SW 1271 (cell line): Measurements from ENCODE around the gene SNCB.
"Not testable (repeated sequence)": the region's sequence is repeated elsewhere in the genome, so short reads cannot be mapped to it uniquely, and the experiment has no call there.

Source experiments
- DNase-seq, 2 experiments: peaks; one replicate each; lab custom pipeline; 2025; lab: John Stamatoyannopoulos, UW

SNCB gene

DNA sequence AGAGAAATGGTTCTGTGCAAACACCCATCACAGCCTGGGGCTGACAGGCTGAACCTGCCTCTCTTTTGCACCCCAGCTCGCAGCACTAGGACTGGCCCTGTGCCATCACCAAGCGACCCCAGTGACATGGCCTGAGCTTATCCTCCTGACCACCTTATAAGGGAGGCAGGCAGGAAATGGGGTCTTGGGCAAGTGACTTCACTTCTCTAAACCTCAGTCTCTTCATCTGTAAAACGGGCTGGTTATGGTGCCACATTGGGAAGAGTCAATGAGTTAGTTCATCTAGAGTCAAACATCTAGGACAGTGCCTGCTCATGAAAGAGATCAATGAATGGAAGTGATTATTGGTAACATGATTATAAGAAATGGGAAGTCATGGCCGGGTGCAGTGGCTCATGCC is 6.2 kb downstream of the SNCB start:
- no peak for DNase-seq

DNA sequence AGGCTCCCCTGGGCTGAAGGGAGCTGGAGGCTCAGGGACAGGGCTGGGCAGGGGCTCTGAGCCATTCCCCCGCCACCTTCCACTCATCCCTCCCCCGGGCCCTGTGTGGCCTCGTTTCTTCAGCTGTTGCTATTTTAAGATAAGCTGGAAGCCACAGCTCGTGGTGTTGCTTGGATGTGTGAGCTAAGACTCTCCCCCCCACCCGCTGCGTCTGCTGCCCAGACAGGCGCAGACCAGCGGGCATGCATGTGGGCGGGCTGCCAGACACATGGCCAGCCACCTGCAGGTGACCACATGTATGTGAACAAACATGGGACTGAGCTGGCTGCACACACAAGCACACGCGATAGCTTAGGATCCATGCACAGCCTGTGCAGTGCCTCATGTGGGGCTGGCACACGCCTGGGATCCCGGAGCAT is 8.7 kb downstream of the SNCB start:
- DNase-seq = no peak

DNA sequence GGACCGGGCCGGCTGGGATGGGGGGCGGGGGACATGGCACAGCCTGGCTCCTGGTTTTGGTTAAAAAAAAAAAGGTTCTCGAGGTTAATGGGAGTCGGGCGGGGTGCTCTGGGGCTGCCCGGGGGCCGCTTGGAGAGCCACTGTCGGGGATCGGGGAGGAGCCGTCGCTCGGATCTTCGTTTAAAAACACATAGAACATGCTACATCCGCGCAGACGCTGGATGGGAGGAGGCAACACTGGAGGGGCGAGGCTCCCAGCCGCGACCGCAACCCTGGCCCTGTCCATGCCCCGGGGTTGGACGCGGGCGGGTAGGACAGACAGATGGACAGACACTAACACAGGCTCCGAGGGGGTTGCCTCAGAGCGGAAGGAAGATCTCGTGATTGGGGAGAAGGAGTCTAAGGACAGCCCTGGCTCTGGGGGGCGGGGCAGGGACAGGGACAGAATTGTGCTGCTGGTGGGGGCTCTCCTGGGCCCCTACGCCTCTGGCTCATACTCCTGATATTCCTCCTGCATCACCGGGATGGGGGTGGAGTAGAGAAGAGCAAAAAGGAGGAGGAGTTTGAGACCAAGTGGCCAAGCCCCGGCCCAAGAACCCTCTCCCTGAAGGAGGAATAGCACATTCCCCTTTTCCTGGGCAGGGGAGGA is 9.9 kb downstream of the SNCB start:
- DNase-seq = peak in 1 of 2 experiments; percentile 18

DNA sequence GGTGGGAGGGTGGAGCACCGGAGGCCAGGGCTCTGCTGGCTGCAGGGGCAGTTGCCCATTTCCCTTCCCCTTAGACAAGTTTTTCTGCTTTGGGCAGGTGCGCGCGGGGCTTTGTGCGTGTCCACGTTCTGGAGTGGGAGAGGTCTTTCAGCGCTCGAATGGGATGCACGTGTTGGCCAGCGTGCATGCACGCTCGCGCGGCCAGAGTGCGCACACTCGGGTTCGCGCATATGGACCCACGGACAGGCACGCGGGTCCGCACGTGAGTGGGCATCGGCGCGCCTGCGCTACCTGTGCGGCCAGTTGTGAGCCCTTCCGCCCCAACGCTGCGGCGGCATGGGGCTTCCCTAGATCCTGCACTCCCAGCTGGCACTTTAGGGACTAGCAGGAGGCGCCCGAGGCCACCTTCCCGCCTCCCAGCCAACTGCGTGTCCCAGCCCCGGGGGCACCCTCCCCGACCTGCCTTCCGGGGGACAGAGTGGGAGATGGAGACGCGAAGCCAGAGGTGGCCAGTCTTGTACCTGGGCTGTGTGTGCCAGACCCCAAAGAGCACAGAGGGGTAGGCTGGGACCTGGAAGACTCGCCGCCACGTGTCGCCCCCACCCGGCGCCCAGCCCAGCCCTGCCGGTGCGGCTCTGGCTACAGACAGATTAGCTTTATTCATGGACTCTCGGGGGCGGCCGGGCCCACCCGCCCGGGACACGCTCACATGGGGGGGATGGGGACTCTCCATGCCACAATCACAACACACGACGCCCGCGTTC is 10.6 kb downstream of the SNCB start:
- no peak for DNase-seq

DNA sequence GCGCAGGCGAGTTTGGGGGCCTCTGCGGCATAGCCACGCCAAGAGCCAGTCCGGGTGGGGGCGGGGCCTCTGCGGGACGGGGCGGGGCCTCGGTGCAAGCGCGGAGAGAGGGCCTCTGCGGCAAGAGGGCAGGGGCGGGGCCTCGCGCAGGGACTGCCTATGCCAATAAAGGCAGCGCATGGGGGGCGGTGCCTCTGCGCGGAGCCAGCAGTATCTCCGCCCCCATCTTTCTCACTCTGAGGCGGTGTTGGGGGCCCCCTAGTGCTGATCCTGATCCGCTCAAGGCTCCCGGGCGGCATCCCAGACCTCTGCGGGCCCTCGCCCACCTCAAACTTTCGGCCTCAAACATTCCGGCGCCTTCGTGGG is 11.1 kb downstream of the SNCB start:
- DNase-seq = peak; percentile 61 to 82

DNA sequence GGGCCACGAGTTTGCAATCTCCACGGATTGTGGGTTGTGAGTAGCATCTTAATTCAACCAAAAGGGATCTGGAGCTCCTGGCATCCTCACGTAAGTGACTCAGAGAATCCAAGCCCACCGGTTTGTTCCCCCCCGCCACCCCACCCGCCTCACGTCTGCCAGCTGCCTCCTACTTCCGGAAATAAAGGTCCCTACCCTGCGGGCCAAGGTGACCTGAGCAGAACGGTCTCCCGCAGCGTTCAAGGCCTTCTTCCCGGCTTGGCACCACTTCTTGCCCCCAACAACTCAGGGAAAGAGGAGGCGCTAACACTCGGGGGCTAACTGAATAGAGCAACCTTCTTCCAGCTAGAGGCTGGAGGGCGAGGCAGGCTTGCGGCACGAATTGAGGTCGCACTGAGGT is 11.6 kb downstream of the SNCB start:
- DNase-seq = no peak

DNA sequence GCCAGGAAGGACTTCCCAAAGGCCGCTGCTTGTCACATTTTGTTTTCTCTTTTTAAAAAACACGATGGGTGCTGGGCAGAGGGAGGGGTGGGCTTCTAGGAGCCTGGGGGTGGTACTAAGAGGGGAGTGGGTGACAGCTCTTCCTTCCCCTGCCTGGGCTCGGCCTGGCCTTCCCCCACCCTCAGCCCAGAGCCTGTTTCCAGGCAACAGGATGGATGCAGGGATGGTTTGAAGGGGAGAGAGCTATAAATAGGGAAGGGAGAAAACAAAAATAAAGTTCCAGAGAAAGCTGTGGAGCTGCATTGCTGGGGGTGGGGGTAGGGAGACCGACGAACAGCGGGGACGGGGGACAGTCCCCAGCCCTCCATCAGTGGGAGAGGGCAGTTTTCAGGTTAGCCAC is 13.8 kb downstream of the SNCB start:
- DNase-seq = no peak

DNA sequence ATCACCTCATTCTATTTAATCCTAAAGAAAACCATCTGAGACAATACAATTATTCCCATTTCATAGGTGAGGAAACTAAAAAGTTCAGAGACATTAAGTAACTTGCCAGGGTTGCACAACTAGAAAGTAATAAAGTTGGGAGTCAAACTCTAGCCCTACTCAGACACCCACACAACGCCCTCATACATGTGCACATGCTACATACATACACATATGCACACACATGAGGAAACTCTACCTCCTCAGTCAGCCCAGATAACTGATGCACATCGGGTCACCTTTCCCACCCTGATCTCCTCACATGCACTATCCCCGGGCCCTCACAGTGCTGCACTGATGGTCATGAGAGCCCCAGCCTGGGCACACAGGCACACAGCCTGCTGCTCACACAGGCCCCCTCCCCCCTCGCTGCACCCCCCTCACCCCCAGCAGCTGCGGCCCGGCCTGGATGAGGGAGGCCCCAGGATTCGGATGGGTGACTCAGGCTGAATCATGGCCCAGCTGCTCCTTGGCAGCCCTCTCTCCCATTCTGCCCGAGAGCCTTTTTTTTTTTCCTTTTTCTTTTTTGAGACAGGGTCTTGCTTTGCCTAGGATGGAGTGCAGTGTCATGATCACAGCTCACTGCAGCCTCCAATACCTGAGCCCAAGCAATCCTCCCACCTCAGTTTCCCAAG is 15.4 kb downstream of the SNCB start:
- DNase-seq = peak; percentile 16 to 42

DNA sequence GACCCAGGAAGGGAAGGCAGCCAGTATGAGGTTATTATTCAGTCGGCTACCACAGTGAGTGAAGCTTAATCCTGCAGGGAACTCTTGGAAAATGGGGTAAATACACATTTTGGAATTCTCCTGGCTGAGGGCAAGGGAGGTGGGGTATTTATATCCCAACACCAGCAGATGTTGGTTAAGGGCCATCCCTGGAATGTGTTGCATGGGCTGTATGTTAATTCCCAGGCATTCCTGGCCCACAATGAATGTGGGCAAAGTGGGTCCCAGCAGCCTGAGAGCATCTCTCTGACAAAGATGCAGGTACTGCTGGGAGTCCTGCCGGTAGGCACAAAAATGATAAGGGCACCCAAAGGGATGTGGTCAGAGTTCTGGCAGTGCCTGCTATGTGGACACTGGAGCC is 17.5 kb downstream of the SNCB start:
- DNase-seq = no peak

DNA sequence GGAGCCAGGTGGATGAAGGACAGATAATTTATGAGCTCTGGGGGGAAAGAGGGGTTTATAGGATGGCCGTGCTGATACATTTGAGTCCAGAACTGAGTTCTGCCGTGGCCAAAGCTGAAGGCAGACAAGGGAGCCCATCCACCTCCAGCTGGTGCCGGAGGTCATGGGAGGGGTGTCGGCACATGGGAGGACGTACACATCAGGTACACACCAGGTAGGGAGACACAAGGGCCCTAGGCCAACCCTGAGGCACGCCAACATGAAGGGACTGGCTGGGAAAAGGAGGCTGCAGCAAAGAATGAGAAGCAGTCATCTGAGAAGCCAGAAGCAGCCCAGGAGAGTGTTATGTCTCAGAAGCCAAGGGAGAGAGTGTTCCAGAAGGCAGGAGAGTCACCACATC is 18.3 kb downstream of the SNCB start:
- DNase-seq = no peak

DNA sequence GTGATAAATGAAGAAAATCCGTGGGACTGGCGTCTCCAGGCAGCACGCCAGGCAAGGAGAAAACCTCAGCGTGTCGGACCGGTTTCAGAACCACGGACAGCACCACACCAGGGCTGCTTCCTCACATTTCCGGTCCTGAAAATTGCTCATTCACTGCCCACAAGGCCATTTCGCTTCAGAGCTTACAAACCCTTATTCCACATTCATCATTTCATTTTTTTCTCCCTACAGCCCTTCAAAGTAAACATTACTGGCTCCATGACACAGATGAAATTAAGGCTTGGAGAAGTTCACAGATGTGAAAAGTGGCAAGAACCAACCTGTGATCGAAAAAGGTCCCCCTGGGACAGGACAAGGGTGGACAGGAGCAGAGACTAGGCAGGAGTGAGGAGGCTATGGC is 18.9 kb downstream of the SNCB start:
- no peak for DNase-seq

DNA sequence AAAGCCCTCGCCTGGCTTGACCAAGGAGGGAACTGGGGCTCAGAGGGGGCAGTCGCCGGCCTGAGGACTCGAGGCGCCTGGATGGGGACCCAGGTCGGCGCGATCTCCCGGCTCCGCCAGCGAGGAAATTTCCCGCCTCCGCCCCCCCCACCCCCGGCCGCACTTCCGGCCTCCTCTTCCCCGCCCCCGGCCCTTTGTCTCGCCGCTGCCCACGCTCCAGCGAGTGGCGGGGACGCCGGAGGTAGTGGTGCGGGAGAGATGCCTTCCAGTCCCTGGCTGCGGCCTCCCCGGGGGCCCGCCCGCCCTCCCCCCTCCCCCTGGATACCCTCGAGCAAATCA is 19.9 kb downstream of the SNCB start:
- no peak for DNase-seq

DNA sequence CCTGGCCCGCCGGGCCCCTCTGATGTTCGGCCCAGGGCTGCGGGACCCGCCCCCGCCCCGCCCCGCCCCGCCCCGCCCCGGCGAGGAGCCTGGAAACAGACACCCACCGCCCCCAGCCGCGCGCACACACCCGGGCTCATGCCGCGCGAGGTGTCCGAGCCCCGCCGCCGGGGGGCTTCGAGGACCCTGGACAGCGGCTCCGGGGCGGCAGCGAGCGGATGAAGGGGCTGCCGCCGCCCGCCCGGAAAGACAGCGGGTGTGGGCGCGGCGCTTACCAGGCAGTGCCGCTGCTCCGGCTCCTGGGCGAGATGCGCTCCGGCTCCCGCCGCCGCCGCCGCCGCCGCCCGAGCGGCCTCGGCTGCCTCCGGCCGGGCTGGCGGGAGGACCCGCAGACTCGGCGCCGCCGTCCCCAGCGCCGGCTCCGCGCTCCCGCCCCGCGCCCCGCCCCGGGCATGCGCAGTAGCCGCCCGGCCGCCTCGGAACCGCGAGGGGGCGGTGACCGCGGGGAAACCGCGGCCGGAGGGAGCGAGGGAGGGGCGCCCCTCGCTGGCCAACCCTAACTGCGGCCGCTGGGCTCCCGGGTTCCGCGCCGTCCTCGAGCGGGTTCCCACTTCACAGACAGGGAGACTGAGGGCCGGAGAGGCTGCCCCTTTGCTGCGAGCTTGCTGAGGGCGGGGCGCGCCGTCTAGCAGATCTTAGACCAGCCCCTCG is 20.5 kb downstream of the SNCB start, which contains the start of gene GPRIN1:
Gene GPRIN1, minus strand, starts transcription at position 433 of the 711 bp plus-strand sequence. CDS start 10,322 bp downstream, outside the sequence.
- peak; percentile 25 to 64 for DNase-seq

DNA sequence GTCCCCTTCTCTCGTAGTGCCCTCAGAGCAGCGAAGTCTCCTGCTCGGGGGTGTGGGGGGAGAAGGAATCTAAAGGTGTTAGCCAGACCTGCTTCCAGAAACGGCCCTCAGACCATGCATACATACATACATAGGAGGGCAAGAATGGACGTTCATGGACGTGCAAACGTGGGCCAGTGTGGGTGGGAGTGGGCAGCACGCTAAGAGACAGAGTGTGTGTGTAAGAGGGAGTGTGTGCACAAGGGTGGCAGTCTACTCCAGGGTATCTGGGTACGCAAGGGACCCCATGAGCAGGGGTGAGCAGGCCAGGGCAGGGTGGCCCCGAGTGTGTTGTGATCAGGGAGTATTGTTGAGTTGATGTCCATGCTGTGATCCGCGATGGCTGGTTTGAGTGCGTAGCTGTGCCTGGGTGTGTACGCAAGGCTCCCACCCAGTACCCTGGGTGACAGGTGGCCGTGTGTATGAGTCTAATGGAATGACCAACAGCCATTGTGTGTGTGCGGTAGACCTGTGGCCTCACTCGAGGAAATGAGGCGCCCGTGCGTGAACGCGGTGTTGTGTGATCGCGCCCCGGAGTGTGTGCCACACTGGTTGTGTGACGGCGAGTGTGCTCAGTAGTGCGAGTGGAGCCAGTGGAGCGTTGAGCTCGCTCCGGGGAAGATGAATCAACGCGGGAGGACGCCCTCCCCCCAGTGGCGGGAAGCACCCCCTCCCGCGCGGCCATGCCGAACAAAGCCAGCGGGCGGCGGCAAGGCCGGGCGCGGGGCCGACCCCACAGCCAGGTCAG is 21.2 kb downstream of the SNCB start:
- no peak for DNase-seq

DNA sequence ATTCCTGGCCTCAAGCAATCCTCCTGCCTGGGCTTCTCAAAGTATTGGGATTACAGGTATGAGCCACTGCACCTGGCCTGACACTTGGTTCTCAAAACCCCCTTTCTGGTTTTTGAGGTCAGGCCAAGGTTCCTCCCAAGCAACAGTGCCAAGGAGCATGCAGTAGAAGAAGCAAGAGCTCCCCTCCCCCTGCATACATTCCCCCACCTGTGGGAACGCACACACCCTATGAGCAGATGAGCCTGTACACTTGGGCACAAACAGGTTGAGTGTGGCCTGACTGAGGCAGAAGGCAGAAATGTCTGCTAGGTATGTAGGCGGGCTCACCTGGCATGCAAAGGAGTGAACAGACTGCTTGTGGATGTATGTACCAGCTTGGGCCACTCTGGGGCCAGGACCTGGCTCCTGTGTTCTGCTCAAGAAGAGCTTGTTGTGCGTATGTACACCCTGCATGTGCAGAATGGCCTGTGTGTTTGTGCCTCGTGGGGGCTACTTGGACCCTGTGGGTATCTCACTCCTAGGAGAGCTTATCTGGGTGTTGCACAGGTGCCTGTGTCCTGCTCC is 22.1 kb downstream of the SNCB start:
- DNase-seq = no peak

DNA sequence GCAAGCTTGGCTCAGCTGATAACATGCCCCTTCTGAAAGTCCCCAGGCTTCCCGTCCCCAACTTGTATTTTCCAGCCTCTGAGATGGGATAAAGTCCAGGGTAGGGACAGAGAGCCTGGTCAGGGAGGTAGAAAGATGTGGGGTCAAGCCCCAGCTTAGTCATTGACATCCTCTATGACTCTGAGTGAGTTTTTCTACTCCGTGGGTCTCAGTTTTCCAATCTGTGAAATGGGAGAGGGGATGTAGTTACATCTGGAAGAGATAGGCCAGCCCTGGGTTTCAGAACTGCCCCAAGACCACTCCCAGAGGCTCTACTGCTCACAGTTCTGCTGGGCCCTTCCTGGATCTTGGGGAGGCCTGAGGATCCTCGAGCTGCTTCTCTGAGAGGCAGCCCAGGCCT is 23.5 kb downstream of the SNCB start:
- no peak for DNase-seq

DNA sequence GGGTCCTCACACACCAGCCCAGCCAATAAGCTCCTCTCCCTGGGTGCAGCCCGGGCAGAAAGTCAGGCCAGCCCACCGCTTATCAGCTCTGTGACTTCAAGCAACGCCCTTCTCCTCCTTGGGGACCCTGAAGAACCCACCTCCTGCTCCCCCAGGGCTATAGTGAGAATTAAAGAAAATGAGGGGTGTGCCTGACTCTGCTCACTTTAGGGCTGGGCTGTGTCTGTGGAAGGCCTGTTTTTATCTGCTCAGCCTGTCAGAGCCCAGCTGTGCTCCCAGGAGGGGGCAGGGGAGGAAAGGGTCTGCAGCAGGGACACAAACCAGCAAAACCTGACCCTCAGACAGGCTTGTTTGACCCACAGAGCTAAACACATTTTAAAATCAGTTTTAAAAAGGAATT is 24.3 kb downstream of the SNCB start:
- no peak for DNase-seq

DNA sequence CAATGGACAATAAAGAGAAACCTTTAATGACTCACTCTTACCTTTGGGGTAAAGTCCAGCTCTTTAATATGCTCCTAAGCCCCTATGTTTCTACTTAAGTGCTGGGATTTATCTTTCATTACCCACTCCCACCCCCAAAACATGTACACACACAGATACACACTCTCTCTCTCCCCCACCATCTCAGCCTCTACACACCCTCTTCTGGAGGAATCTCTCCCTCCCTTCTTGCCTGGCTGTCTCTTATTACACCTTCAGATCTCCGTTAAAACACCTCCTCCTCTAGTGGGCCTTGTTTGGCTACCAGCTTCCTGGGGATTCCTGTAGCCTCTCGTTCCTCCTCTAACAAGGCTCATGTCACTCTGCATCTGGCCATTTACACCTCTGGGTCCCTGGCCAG is 27.2 kb downstream of the SNCB start:
- no peak for DNase-seq

DNA sequence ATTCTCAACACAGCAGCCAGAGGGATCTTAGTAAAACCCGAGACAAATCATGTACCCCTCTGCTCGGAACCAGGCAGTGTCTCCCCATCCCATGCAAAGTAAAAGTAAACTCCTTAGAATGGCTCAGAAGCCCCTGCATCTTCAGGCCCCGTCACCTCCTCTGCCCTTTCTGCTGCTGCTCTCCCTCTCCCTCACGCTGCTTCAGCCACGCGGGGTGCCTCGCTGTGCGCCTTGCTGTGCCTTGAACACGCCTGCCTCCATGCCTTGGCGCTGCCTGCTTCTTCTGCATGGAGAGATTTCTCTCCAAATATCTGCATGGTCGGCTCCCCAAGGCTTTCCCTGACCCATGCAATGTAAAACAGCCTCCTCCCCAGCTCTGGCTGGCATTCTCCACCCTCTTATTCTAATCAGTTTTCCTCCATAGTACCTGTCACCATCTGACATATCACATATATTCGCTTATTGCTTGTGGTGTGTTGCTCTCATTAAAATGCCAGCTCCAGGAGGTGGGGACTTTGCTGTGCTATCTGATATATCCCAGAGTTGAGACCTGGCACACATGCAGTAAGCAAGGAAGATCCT is 28.3 kb downstream of the SNCB start:
- DNase-seq = no peak

DNA sequence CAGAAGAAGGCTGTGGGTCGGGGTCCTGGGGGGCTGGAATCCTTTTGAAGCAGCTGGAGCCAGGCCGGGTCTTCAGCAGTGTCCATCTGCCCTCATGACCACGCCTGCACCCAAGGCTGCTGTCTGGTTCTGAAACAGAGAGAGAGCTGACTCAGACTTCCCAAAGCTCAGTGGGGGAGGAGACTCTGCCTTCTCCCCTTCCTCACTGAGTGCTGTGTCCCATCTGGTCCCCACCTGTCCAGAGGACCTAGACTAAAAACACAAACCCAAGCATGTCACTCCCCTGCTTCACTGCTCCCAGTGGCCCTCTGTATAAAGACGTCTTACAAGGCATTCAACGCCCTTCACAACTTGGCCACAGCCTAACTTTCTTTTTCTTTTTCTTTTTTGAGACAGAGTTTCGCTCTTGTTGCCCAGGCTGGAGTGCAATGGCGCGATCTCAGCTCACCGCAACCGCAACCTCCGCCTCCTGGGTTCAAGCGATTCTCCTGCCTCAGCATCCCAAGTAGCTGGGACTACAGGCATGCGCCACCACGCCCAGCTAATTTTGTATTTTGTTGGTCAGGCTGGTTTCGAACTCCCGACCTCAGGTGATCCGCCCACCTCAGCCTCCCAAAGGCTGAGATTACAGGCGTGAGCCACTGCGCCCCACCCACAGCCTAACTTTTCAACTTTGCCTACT is 30.4 kb downstream of the SNCB start:
- DNase-seq = not testable (repeated sequence)
